Loucy (cell line): Measurements from ENCODE around the gene ZNF804A.

ENCODE experiments used
- H2AFZ ChIP-seq: fragments of 200-600 bp; sonication (generic); 2 replicates; pipeline ENCODE4 v1.6.0; 2016; ENCODE audit warnings: antibody characterized with exemption, mild to moderate bottlenecking, low read length, moderate library complexity
- H3F3A ChIP-seq: fragments of 200-600 bp; 2 replicates; pipeline ENCODE4 v1.6.0; 2016; ENCODE audit warnings: antibody characterized with exemption, low read depth, mild to moderate bottlenecking
- H3K27me3 ChIP-seq: fragments of 200-600 bp; sonication (generic); 2 replicates; pipeline ENCODE4 v1.6.1; 2014; ENCODE audit warnings: low read length, mild to moderate bottlenecking; ENCODE audit not compliant: insufficient read depth, poor library complexity, severe bottlenecking
- H3K36me3 ChIP-seq: fragments of 200-600 bp; sonication (generic); 2 replicates; pipeline ENCODE4 v1.6.1; 2016; ENCODE audit warnings: low read length; ENCODE audit not compliant: insufficient read depth
- H3K4me1 ChIP-seq: fragments of 200-600 bp; sonication (generic); 2 replicates; pipeline ENCODE4 v1.5.1; 2014; ENCODE audit warnings: low read length, mild to moderate bottlenecking; ENCODE audit not compliant: insufficient read depth, poor library complexity, severe bottlenecking
- H3K4me2 ChIP-seq: fragments of 200-600 bp; sonication (generic); 2 replicates; pipeline ENCODE4 v1.6.0; 2014; ENCODE audit warnings: antibody characterized with exemption, low read length, low read depth, mild to moderate bottlenecking; ENCODE audit not compliant: poor library complexity, severe bottlenecking
- H3K4me3 ChIP-seq: fragments of 200-600 bp; sonication (generic); 2 replicates; pipeline ENCODE4 v1.5.1; 2014; ENCODE audit warnings: low read length, mild to moderate bottlenecking, mixed read lengths; ENCODE audit not compliant: poor library complexity, severe bottlenecking
- H3K79me2 ChIP-seq: fragments of 200-600 bp; sonication (generic); 2 replicates; pipeline ENCODE4 v1.6.1; 2014; ENCODE audit warnings: low read length; ENCODE audit not compliant: insufficient read depth
- H3K9ac ChIP-seq: fragments of 200-600 bp; sonication (generic); 2 replicates; pipeline ENCODE4 v1.6.0; 2014; ENCODE audit warnings: mild to moderate bottlenecking, low read depth, low read length, moderate library complexity; ENCODE audit not compliant: poor library complexity, severe bottlenecking
- H3K9me2 ChIP-seq: fragments of 200-600 bp; sonication (generic); replicated peaks from 2 replicates; pipeline ENCODE4 v1.6.1; 2016; ENCODE audit warnings: low read depth, low read length, mixed read lengths
- H3K9me3 ChIP-seq: fragments of 200-600 bp; sonication (generic); 2 replicates; pipeline ENCODE4 v1.6.1; 2014; ENCODE audit warnings: mild to moderate bottlenecking, antibody characterized with exemption, low read length, low read depth; ENCODE audit not compliant: insufficient read depth
- H4K20me1 ChIP-seq: fragments of 200-600 bp; sonication (generic); 2 replicates; pipeline ENCODE4 v1.6.0; 2014; ENCODE audit warnings: antibody characterized with exemption, low read length, mild to moderate bottlenecking; ENCODE audit not compliant: insufficient read depth, poor library complexity, severe bottlenecking
- CTCF ChIP-seq: fragments of 200-600 bp; sonication (generic); conservative IDR thresholded peaks from 2 replicates; pipeline ENCODE4 v1.5.1; 2014; ENCODE audit warnings: mild to moderate bottlenecking, antibody characterized with exemption, low read length
- EZH2phosphoT487 ChIP-seq: fragments of 200-600 bp; IDR thresholded peaks from 2 replicates; pipeline ENCODE4 v1.6.1; 2018; ENCODE audit warnings: antibody characterized with exemption, mild to moderate bottlenecking, moderate library complexity, borderline replicate concordance

The ZNF804A gene

DNA sequence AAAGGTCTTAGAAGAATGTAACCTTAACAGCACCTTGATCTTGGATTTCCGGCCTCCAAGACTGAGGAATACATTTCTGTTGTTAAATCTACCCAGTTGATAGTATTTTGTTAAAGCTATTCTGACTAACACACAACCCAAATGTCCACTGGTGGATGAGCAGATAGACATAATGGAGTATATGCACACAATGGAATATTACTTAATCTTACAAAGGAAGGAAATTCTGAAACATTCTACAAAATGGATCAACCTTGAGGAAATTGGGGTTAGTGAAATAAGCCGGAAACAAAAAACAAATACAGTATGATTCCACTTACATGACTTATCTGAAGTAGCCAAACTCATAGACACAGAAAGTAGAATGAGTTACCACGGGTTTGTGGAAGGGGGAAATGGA lies 168.7 kb downstream of the ZNF804A start:
- TF ChIP-seq EZH2phosphoT487 (no peak), CTCF (no peak)

GRCh38 chr2:184769023-184769422 lies 170.7 kb downstream of the ZNF804A start:
- H3F3A ChIP-seq: no peaks in the 10 kb centered on the region
- no peak overlapping the region for H2AFZ ChIP-seq
- H3K4me1 ChIP-seq: no peaks in the 10 kb centered on the region
- H3K27me3 ChIP-seq: no peaks in the 10 kb centered on the region
- H3K4me3 ChIP-seq: no peak overlapping the region
- no peaks in the 10 kb centered on the region for H3K79me2 ChIP-seq
- H3K9me2 ChIP-seq: no peaks in the 10 kb centered on the region
- H3K9ac ChIP-seq: no peak overlapping the region
- no peaks in the 10 kb centered on the region for H3K9me3 ChIP-seq
- no peak for TF ChIP-seq CTCF
- TF ChIP-seq EZH2phosphoT487: no peak
- H3K36me3 ChIP-seq: no peaks in the 10 kb centered on the region
- no peak overlapping the region for H3K4me2 ChIP-seq
- no peaks in the 10 kb centered on the region for H4K20me1 ChIP-seq

More for the DNA sequence above, 168.7 kb downstream of the ZNF804A start:
- H3F3A ChIP-seq: no peaks in the 10 kb centered on the region
- H3K79me2 ChIP-seq: no peaks in the 10 kb centered on the region
- H3K9me2 ChIP-seq: no peaks in the 10 kb centered on the region
- H3K4me3 ChIP-seq: no peak overlapping the region
- no peaks in the 10 kb centered on the region for H3K27me3 ChIP-seq
- H2AFZ ChIP-seq: no peak overlapping the region
- H3K9me3 ChIP-seq: no peaks in the 10 kb centered on the region
- H3K4me2 ChIP-seq: no peak overlapping the region
- no peaks in the 10 kb centered on the region for H3K4me1 ChIP-seq
- H3K9ac ChIP-seq: no peak overlapping the region
- H3K36me3 ChIP-seq: no peaks in the 10 kb centered on the region
- no peaks in the 10 kb centered on the region for H4K20me1 ChIP-seq

DNA sequence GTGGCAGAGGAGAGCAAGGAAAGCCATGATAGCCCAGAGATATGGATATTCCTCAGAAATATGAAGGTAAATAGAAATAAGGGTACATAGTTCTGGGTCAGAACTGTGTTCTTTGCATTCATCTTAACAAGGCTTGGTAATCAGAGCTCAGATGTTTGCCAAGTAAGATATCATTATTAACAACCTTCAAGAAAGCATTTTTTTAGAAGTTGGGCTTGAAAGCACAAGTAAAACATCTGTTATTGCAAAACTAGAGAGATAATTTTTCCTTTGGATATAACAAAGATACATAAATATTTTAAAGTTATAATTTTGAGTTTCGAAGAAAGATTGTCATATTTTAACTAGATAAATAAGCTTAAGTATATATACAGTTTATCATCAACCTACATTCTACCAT lies 171.4 kb downstream of the ZNF804A start:
- Histone ChIP-seq H3K79me2 (no peaks in the 10 kb centered on the region), H3K9me2 (no peaks in the 10 kb centered on the region), H3K4me3 (no peak overlapping the region), H3K36me3 (no peaks in the 10 kb centered on the region), H3K4me2 (no peak overlapping the region), H3K9me3 (no peaks in the 10 kb centered on the region), H3K27me3 (no peaks in the 10 kb centered on the region), H4K20me1 (no peaks in the 10 kb centered on the region), H3K9ac (no peak overlapping the region), H2AFZ (no peak overlapping the region), H3F3A (no peaks in the 10 kb centered on the region), H3K4me1 (no peaks in the 10 kb centered on the region)
- TF ChIP-seq EZH2phosphoT487 (no peak), CTCF (no peak)
